ENCODE measurements around the gene FAM9C.

DNA sequence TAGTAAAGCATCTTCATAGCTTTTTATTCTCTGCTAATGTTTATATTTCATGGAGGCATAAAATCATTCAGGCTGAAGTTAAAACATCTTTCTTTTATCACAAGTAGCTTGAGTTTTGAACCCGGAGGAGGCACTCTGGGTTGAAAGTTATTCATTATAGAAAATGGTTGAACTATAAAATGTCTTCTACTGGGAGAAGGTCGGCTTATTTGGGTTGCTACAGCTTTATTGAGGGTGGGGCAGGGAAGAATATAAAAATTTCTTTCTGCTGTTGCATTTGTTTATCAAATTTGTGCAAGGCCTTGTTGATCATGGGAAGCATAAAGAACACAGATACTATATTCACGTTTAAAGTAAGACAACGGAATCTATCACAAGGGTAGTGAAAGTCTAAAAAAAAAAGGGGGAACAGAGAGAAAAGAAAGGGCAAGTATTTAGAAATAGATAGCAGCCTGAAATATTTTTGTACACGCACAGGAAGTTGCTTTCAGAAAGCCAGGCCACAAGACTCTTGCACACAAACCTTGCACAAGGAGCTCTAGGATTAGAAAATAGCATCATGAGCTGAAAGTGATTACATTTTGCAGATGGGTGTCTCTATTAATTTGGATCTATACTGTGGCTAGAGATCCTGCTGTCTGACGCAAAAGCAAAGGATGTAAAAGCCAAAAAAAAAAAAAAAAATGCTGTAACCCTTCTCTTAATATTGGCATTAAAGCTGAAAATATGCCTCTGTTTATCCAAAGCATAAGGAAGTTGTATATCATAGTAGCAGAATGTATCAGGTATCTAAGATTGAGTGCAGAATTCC, 37.2 kb upstream of the FAM9C start:
- TF ChIP-seq EZH2phosphoT487 (IDR thresholded peaks at IDR 0.05; ENCODE audit: insufficient read depth, low read depth) (no peak), EZH2 (IDR thresholded peaks at IDR 0.05; ENCODE audit: insufficient read depth, poor library complexity, severe bottlenecking) (no peak)
